ENCODE data around the gene RPS6KA6.

Gene RPS6KA6

GRCh38 chrX:84187533-84188319 lies at the start of gene RPS6KA6:
Gene RPS6KA6, minus strand, starts transcription at chrX:84188199. Its CDS starts 300 bp downstream, at chrX:84187899.
- no peak for DNase-seq (ENCODE audit: low read depth)

- DNase-seq (ENCODE audit: low read depth) = no peak
These were observed 36.7 kb upstream of the RPS6KA6 start for GRCh38 chrX:84224741-84225140.

- no peak for DNase-seq (ENCODE audit: low read depth)
These were observed 35.3 kb upstream of the RPS6KA6 start for GRCh38 chrX:84223261-84223660.

GRCh38 chrX:84221181-84221580 lies 33.2 kb upstream of the RPS6KA6 start:
- no peak for DNase-seq (ENCODE audit: low read depth)

GRCh38 chrX:84219551-84219950 lies 31.6 kb upstream of the RPS6KA6 start:
- DNase-seq (ENCODE audit: low read depth) = no peak

- DNase-seq (ENCODE audit: low read depth) = no peak
These were observed 30.7 kb upstream of the RPS6KA6 start for GRCh38 chrX:84218726-84219125.

- DNase-seq (ENCODE audit: low read depth) = no peak
These were observed 28.9 kb upstream of the RPS6KA6 start for GRCh38 chrX:84216881-84217280.

GRCh38 chrX:84216406-84216805 lies 28.4 kb upstream of the RPS6KA6 start:
- no peak for DNase-seq (ENCODE audit: low read depth)

GRCh38 chrX:84205276-84205675 lies 17.3 kb upstream of the RPS6KA6 start:
- no peak for DNase-seq (ENCODE audit: low read depth)

- no peak for DNase-seq (ENCODE audit: low read depth)
These were observed 11.7 kb upstream of the RPS6KA6 start for GRCh38 chrX:84199688-84200087.

GRCh38 chrX:84197550-84197949 lies 9.6 kb upstream of the RPS6KA6 start:
- no peak for DNase-seq (ENCODE audit: low read depth)

GRCh38 chrX:84192006-84192405 lies 4.0 kb upstream of the RPS6KA6 start:
- DNase-seq (ENCODE audit: low read depth) = no peak

GRCh38 chrX:84189125-84189524 lies 1.1 kb upstream of the RPS6KA6 start:
- DNase-seq (ENCODE audit: low read depth) = no peak

GRCh38 chrX:84188320-84188834 lies 378 bp upstream of the RPS6KA6 start:
- no peak for DNase-seq (ENCODE audit: low read depth)

- DNase-seq (ENCODE audit: low read depth) = no peak
These were observed 1.1 kb downstream of the RPS6KA6 start for GRCh38 chrX:84186603-84187532.

GRCh38 chrX:84182516-84182915 lies 5.5 kb downstream of the RPS6KA6 start:
- DNase-seq (ENCODE audit: low read depth) = no peak

- no peak for DNase-seq (ENCODE audit: low read depth)
These were observed 12.0 kb downstream of the RPS6KA6 start for GRCh38 chrX:84175958-84176357.

GRCh38 chrX:84175274-84175673 lies 12.7 kb downstream of the RPS6KA6 start:
- DNase-seq (ENCODE audit: low read depth) = no peak

- no peak for DNase-seq (ENCODE audit: low read depth)
These were observed 13.7 kb downstream of the RPS6KA6 start for GRCh38 chrX:84174348-84174747.

- no peak for DNase-seq (ENCODE audit: low read depth)
These were observed 17.1 kb downstream of the RPS6KA6 start for GRCh38 chrX:84170931-84171330.

- DNase-seq (ENCODE audit: low read depth) = no peak
These were observed 19.4 kb downstream of the RPS6KA6 start for GRCh38 chrX:84168574-84168973.

GRCh38 chrX:84168095-84168494 lies 19.9 kb downstream of the RPS6KA6 start:
- DNase-seq (ENCODE audit: low read depth) = no peak

GRCh38 chrX:84165711-84166110 lies 22.3 kb downstream of the RPS6KA6 start:
- DNase-seq (ENCODE audit: low read depth) = no peak
